ENCODE data around the gene FADS6.

FADS6 gene

DNA sequence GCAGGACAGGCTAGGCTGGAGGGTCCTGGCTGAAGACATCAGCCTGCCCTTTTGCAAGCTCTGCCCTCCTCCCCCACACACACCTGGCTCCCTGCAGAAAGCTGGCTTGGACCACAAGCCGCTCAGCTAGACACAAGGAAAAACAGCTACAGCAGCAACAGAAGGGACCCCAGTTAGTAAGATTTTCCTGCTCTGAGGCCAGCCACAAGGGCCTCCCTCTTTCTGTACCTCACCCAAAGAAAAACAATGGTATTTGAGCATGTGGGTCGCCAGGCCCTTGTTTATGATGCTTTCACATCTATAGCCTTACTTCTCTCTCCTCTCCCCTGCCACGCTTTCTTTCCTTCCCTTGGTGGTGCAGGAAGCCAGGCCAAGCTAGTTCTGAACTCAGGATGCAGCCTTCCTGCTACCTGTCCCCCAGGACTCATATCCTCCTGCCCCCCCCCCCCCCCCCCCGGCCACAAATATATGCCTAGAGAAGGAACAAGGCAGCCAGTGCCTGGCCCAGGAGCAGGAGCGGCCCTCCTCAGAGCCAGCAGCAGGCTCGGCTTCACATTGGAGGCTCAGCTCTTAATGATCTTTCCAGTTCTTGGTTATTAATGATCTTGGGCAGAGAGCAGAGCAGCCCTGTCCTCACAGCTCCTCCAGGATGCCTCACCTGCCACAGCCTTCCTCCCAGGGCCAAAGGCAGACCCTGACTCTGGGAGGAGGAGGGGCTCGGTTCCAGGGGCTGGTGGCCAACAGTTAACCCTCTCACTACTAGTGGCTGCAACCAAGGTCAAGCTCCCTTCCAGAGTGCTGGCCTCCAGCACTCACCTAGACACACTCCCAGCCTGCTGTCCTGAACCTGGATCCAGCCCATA is 53.2 kb downstream of the FADS6 start:
- H4K20me1 ChIP-seq (ENCODE audit: insufficient read depth, low read length) = no peaks in the 10 kb centered on the region
- H3K79me2 ChIP-seq (ENCODE audit: low read length) = no peaks in the 10 kb centered on the region
- no peak overlapping the region for H2AFZ ChIP-seq (ENCODE audit: low read depth, low read length)
- no peaks in the 10 kb centered on the region for H3K27me3 ChIP-seq (ENCODE audit: low read depth, low read length)
- no peaks in the 10 kb centered on the region for H3K9me3 ChIP-seq (ENCODE audit: insufficient read depth, low read length)
- no peak overlapping the region for H3K9ac ChIP-seq (ENCODE audit: low read length)
- H3K4me3 ChIP-seq (ENCODE audit: low read length) = no peak overlapping the region
- no peak for TF ChIP-seq EZH2phosphoT487 (IDR thresholded peaks at IDR 0.05; ENCODE audit: low read depth)
- TF ChIP-seq, protein P1, sequence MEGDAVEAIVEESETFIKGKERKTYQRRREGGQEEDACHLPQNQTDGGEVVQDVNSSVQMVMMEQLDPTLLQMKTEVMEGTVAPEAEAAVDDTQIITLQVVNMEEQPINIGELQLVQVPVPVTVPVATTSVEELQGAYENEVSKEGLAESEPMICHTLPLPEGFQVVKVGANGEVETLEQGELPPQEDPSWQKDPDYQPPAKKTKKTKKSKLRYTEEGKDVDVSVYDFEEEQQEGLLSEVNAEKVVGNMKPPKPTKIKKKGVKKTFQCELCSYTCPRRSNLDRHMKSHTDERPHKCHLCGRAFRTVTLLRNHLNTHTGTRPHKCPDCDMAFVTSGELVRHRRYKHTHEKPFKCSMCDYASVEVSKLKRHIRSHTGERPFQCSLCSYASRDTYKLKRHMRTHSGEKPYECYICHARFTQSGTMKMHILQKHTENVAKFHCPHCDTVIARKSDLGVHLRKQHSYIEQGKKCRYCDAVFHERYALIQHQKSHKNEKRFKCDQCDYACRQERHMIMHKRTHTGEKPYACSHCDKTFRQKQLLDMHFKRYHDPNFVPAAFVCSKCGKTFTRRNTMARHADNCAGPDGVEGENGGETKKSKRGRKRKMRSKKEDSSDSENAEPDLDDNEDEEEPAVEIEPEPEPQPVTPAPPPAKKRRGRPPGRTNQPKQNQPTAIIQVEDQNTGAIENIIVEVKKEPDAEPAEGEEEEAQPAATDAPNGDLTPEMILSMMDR (IDR thresholded peaks at IDR 0.05; ENCODE audit: low read depth, low read length) = no peak
- peaks cover 10% of the 10 kb centered on the region for H3K4me1 ChIP-seq (ENCODE audit: low read length)
- H3K36me3 ChIP-seq (replicated peaks; ENCODE audit: low read depth, low read length) = no peaks in the 10 kb centered on the region
- H3K27ac ChIP-seq (ENCODE audit: low read length) = no peak overlapping the region
- H3K4me2 ChIP-seq (ENCODE audit: low read length) = no peak overlapping the region

GRCh38 chr17:74838274-74838673 is 55.2 kb downstream of the FADS6 start:
- H3K4me2 ChIP-seq (ENCODE audit: low read length) = no peak overlapping the region
- TF ChIP-seq, protein P1 (IDR thresholded peaks at IDR 0.05; ENCODE audit: low read depth, low read length) = no peak
- TF ChIP-seq EZH2phosphoT487 (IDR thresholded peaks at IDR 0.05; ENCODE audit: low read depth) = no peak
- no peak overlapping the region for H2AFZ ChIP-seq (ENCODE audit: low read depth, low read length)
- no peaks in the 10 kb centered on the region for H4K20me1 ChIP-seq (ENCODE audit: insufficient read depth, low read length)
- H3K27ac ChIP-seq (ENCODE audit: low read length) = no peak overlapping the region
- peaks cover 21% of the 10 kb centered on the region for H3K4me1 ChIP-seq (ENCODE audit: low read length)
- H3K4me3 ChIP-seq (ENCODE audit: low read length) = no peak overlapping the region
- no peaks in the 10 kb centered on the region for H3K27me3 ChIP-seq (ENCODE audit: low read depth, low read length)
- H3K36me3 ChIP-seq (replicated peaks; ENCODE audit: low read depth, low read length) = no peaks in the 10 kb centered on the region
- H3K79me2 ChIP-seq (ENCODE audit: low read length) = no peaks in the 10 kb centered on the region
- no peaks in the 10 kb centered on the region for H3K9me3 ChIP-seq (ENCODE audit: insufficient read depth, low read length)
- no peak overlapping the region for H3K9ac ChIP-seq (ENCODE audit: low read length)

DNA sequence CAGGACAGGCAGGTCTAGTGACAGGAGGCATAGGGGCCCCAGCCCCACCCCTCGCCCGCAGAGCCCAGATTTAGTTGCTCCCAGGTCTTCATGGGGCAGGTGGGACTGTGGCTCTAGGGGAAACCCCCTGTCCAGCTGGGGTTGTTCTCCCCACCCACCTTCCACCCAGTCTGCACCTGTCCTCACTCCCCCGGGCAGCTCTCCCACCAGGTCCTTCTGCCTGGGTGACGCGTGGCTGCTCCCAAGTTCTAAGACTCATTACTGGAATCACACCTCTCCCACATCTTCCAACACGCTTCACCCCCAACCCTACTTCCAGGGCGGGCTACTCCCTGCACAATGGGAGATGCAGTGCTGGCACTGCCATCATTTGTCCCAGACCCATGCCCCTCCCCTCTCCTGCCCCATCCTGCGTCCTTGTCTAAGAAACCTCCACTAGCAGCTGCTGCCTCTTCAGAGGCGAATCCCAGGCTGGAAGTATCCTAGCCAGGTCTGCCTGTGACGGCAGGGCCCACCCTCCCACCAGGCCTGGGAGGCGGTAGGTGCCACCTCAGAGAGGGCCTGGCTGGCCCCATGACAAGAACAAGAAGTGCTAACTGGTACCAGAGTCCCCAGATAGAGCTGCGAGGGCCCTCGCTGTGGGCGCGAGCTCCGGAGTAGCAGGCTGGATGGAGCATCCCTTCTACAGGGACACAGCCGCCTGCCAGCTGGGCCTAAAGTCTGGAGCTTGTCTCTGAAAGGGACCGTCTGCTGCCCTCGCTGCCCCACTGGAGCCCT is 56.6 kb downstream of the FADS6 start:
- H3K4me1 ChIP-seq (ENCODE audit: low read length) = peaks cover 21% of the 10 kb centered on the region
- TF ChIP-seq EZH2phosphoT487 (IDR thresholded peaks at IDR 0.05; ENCODE audit: low read depth) = no peak
- TF ChIP-seq, protein P1 (IDR thresholded peaks at IDR 0.05; ENCODE audit: low read depth, low read length) = no peak
- H2AFZ ChIP-seq (ENCODE audit: low read depth, low read length) = no peak overlapping the region
- no peak overlapping the region for H3K4me2 ChIP-seq (ENCODE audit: low read length)
- H3K79me2 ChIP-seq (ENCODE audit: low read length) = no peaks in the 10 kb centered on the region
- H3K27ac ChIP-seq (ENCODE audit: low read length) = no peak overlapping the region
- no peak overlapping the region for H3K9ac ChIP-seq (ENCODE audit: low read length)
- H3K27me3 ChIP-seq (ENCODE audit: low read depth, low read length) = no peaks in the 10 kb centered on the region
- H3K4me3 ChIP-seq (ENCODE audit: low read length) = no peak overlapping the region
- H3K36me3 ChIP-seq (replicated peaks; ENCODE audit: low read depth, low read length) = no peaks in the 10 kb centered on the region
- no peaks in the 10 kb centered on the region for H4K20me1 ChIP-seq (ENCODE audit: insufficient read depth, low read length)
- no peaks in the 10 kb centered on the region for H3K9me3 ChIP-seq (ENCODE audit: insufficient read depth, low read length)

GRCh38 chr17:74836191-74836590 is 57.2 kb downstream of the FADS6 start:
- Histone ChIP-seq H3K9me3 (ENCODE audit: insufficient read depth, low read length) (no peaks in the 10 kb centered on the region), H3K9ac (ENCODE audit: low read length) (no peak overlapping the region), H2AFZ (ENCODE audit: low read depth, low read length) (no peak overlapping the region), H3K4me3 (ENCODE audit: low read length) (no peak overlapping the region), H3K36me3 (replicated peaks; ENCODE audit: low read depth, low read length) (no peaks in the 10 kb centered on the region), H3K27me3 (ENCODE audit: low read depth, low read length) (no peaks in the 10 kb centered on the region), H3K79me2 (ENCODE audit: low read length) (no peaks in the 10 kb centered on the region), H4K20me1 (ENCODE audit: insufficient read depth, low read length) (no peaks in the 10 kb centered on the region), H3K4me1 (ENCODE audit: low read length) (peaks cover 19% of the 10 kb centered on the region), H3K27ac (ENCODE audit: low read length) (no peak overlapping the region), H3K4me2 (ENCODE audit: low read length) (no peak overlapping the region)
- TF ChIP-seq, protein P1 (IDR thresholded peaks at IDR 0.05; ENCODE audit: low read depth, low read length) = no peak
- no peak for TF ChIP-seq EZH2phosphoT487 (IDR thresholded peaks at IDR 0.05; ENCODE audit: low read depth)
